Vagina (tissue), 2 donors: ENCODE measurements around the gene ARID1B.

Experiments
- POLR2AphosphoS5 ChIP-seq, 2 donors: sonication (generic); formaldehyde crosslinking; IDR thresholded peaks; one replicate each; pipeline ENCODE4 v1.9.0; 2017; ENCODE audit warnings: antibody characterized with exemption in 2 of 2, mild to moderate bottlenecking in 2 of 2, low read depth in 1 of 2; ENCODE audit not compliant: insufficient read depth in 1 of 2
- TF ChIP-seq, protein P1 (sequence below), 3 experiments: fragments of 450-650 bp in 2 of 3; fragments of 200-600 bp in 1 of 3; sonication (generic) in 1 of 3; IDR thresholded peaks; one replicate each; pipeline ENCODE4 v1.5.1; 2017 to 2019; ENCODE audit warnings: antibody characterized with exemption in 3 of 3, mild to moderate bottlenecking in 2 of 3, moderate library complexity in 2 of 3

DNA sequence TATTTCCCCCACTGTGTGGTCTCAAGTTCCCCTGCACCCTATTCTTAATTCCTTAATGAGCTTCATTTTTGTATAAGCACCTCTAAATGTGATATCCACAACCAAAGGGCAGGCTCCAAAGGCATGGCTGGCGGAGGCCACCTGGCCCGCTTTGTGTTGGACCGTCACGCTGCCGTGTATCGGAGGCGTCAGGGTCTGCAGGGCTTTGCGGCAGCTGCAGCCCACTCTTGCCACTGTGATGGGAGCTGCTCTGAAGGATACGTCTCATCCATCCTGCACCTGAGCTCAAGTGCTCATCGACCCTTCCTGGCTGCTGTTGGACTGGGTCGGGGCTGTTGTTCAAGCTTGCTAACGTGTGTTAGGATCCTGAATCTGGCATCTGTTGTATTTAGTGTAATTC lies 177.6 kb downstream of the ARID1B start:
- TF ChIP-seq, protein P1, sequence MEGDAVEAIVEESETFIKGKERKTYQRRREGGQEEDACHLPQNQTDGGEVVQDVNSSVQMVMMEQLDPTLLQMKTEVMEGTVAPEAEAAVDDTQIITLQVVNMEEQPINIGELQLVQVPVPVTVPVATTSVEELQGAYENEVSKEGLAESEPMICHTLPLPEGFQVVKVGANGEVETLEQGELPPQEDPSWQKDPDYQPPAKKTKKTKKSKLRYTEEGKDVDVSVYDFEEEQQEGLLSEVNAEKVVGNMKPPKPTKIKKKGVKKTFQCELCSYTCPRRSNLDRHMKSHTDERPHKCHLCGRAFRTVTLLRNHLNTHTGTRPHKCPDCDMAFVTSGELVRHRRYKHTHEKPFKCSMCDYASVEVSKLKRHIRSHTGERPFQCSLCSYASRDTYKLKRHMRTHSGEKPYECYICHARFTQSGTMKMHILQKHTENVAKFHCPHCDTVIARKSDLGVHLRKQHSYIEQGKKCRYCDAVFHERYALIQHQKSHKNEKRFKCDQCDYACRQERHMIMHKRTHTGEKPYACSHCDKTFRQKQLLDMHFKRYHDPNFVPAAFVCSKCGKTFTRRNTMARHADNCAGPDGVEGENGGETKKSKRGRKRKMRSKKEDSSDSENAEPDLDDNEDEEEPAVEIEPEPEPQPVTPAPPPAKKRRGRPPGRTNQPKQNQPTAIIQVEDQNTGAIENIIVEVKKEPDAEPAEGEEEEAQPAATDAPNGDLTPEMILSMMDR (IDR thresholded peaks at IDR 0.05), result no peak
- TF ChIP-seq POLR2AphosphoS5 (IDR thresholded peaks at IDR 0.05; ENCODE audit: insufficient read depth in 1 of 2, low read depth in 1 of 2), result no peak
